NCI-H345 treated with DMSO at 0.1 percent for 48 hours (cell line): ENCODE data around the gene RTN1.

ENCODE experiments used
- DNase-seq: peaks from one replicate; lab custom pipeline; 2025; ENCODE audit not compliant: unreplicated experiment; lab: John Stamatoyannopoulos, UW

The RTN1 gene

GRCh38 chr14:59632381-59632780 lies 238.2 kb downstream of the RTN1 start:
- peak; percentile 35 for DNase-seq

GRCh38 chr14:59631237-59631636 lies 239.3 kb downstream of the RTN1 start:
- DNase-seq, result peak; percentile 35

- peak; percentile 41 for DNase-seq
Observed at GRCh38 chr14:59630288-59630963, 240.2 kb downstream of the RTN1 start.

DNA sequence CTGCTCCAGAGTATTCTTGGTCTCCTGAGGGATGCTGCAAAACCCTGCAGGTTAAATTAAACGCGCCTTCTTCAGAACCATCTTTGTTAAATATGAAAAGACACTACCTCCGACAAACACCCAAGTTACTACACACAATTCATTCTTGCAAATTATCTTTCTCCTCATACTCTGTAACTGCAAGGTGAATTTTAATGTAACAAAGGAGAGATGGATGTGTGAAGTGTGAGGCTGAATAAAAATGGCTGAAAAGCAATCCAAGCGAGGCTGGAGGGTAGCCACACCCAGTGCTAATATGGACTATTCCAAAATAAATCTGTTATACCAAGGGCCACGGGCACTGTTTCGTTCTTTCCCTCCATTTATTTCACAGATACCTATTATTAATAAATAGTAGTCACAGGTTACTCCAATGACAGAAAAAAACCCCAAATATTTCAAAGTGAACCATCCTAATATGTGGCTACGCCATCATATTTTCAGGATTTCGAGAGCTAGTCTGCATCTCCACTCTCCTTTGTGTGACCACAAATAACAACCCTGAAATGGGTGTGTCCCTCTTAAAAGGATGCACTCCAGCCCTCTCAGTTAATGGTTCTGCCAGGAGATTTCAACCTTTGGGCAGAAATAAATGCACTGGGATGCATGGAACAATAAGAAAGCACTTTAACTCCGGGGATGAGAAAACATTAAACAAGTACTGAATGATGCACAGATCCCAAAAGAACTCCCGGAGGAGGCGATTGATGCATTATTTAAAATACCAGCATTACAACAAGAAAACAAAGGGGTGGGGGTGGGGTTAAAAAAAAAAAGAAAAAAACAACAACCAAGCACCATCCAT lies 240.9 kb downstream of the RTN1 start:
- DNase-seq, result peak; percentile 59

- no peak for DNase-seq
Observed at GRCh38 chr14:59627011-59627520, 243.5 kb downstream of the RTN1 start.

GRCh38 chr14:59622631-59623030 lies 247.9 kb downstream of the RTN1 start:
- DNase-seq, result no peak

- DNase-seq, result no peak
Observed at GRCh38 chr14:59619061-59619460, 251.5 kb downstream of the RTN1 start.

DNA sequence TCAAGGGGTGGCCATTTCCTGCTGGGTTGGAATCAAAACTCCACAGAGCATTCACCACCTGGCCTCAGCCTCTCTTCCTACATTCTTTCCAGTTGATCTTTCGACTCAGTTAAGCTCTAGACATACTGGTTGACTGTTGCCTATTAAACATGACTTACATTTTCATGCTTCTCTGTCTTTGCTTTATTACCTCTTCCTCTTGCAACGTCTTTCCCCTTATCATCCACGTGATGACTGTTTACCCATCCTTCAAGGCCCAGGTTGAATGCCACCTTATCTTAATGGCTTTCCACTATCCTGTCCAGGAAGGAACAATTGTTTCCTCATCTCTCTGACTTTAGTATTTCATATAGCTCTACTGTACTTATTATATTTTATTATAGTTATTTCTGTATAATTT lies 269.5 kb downstream of the RTN1 start:
- DNase-seq, result no peak

DNA sequence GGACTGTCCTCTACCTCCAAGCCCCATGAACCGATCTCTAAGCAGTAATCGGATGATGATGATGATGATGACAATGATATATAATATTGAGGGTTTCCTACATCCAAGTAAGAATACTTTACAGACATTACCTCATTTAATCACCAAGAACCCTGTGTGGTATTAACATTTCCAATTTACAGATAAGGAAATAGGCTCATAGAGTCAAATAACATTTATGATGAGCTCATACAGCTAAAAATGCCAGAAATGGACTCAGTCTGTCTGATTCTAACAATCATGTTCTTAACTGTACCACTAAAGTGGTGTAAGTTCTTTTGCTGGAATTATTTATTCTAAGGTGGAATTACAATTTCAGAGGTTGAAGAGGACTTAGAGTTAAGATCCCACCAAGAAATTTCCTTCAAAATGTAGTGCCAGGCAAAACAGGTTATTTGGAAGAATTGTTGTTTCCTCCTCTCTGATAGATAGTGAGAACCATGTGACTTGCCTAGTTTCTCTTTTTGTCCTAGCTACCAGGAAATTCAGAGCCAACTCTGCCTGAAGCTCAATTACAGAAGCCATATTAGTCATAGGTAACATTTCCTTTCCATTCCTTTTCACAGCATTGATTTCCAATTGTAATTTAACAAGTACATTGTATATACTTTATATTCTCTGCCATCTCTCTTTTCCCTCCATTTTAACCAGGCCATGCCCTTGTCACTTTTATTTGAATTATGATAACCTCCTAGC lies 270.2 kb downstream of the RTN1 start:
- no peak for DNase-seq

DNA sequence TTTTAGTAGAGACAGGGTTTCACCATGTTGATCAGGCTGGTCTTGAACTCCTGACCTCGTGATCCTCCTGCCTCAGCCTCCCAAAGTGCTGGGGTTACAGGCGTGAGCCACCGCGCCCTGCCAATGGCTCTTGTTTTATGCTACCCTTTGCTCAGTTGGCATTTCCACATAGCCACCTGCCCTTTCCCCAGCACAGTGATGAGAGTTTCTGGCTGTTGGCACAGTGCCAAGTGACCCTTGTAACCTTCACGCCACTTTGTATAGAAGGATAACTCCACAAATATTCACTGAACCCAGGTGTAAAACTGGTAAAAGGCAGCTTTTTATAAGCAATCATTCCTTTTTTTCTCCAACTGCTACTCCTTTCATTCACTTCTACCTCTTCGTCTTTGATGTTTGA lies 275.5 kb downstream of the RTN1 start:
- DNase-seq, result no peak

- no peak for DNase-seq
Observed at GRCh38 chr14:59591641-59592370, 278.8 kb downstream of the RTN1 start.

GRCh38 chr14:59588101-59588500 lies 282.5 kb downstream of the RTN1 start:
- no peak for DNase-seq

GRCh38 chr14:59585891-59586554 lies 284.6 kb downstream of the RTN1 start:
- no peak for DNase-seq

- no peak for DNase-seq
Observed at GRCh38 chr14:59583755-59584154, 286.8 kb downstream of the RTN1 start.

- DNase-seq, result no peak
Observed at GRCh38 chr14:59582845-59583509, 287.6 kb downstream of the RTN1 start.

DNA sequence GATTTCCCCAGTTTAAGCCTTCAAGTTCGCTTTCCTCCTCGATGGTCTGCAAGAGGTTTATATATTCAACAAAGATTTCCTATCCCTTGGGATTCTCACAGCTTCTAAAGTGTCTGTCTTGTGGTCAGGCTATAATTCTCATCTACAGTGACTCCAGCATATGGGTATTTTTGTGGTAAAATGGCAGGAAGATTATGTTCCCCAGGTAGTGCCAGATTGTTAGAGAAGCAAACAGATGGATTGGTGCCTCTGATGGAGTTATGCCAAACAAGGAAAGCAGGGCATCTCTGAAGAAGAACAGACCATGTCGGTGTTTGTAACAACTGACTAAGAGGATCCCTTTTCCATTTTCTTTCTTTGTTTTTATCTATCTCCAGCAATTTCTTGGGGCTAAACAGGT lies 288.4 kb downstream of the RTN1 start:
- DNase-seq, result no peak

GRCh38 chr14:59580911-59581310 lies 289.7 kb downstream of the RTN1 start:
- DNase-seq, result no peak

DNA sequence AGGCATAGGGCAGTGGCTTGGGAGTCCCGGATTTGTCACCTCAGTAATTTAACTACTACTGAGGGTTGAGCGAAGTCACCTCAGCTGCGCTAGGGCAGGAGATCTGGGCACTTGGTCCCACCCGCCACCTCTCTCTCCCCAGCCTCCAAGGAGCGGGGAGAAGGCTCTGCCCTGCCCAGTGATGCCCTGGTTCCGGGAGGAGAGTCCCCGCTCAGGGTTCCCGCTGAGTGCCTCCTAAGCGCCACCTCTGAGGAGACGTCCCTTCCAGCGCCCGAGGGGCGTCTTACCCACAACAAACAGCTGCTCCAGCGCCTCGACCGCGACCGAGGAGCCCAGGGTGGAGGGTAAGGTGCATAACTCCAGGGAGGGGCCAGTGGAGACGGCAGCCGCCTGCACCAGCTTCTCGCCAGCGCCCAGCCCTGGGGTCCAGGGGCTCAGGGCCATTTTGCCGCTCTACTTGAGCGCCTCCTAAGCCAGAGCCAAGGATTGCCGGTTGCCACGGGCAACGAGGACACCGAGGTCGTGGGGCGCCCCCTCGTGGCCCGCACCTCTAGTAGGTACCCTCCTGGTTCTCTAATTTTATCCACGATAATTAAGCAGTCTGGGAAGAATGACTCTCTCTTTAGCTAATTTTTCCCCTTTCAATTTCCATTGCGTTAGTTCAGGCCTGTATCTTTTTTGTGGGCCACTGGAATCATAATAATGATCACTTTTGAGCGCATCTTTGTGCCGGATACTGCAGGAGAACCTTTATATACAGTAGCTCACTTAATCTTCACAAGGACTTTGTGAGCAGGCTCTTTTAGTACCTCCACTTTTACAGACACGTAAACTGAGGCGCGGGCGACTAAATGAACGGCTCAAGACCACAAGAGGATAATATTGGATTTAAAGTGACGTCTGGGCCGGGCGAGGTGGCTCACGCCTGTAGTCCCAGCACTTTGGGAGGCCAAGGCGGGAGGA lies 294.0 kb downstream of the RTN1 start, which contains the start of gene CCDC175:
CCDC175 (minus strand) TSS at position 481 of the 963 bp plus-strand sequence; CDS start at position 444, 37 bp downstream.
- DNase-seq, result peak; percentile 90

- no peak for DNase-seq
Observed at GRCh38 chr14:59570122-59570521, 300.5 kb downstream of the RTN1 start.
